ENCODE measurements around the gene SIGMAR1.

SIGMAR1 gene

GRCh38 chr9:34651321-34651720 is 13.7 kb upstream of the SIGMAR1 start:
- Histone ChIP-seq H3K9me2 (replicated peaks; ENCODE audit: low read depth, low read length) (no peaks in the 10 kb centered on the region), H3F3A (ENCODE audit: low read depth) (no peaks in the 10 kb centered on the region), H3K4me2 (ENCODE audit: low read depth, low read length, poor library complexity, severe bottlenecking) (no peak overlapping the region), H3K79me2 (ENCODE audit: insufficient read depth, low read length) (peaks cover 24% of the 10 kb centered on the region), H2AFZ (ENCODE audit: low read length) (no peak overlapping the region), H4K20me1 (ENCODE audit: insufficient read depth, low read length, poor library complexity, severe bottlenecking) (peaks cover 16% of the 10 kb centered on the region), H3K36me3 (ENCODE audit: insufficient read depth, low read length) (peaks cover 10% of the 10 kb centered on the region; the same call in 1 of the 2 replicates), H3K9me3 (ENCODE audit: insufficient read depth, low read depth, low read length) (no peaks in the 10 kb centered on the region), H3K9ac (ENCODE audit: low read depth, low read length, poor library complexity, severe bottlenecking) (no peak overlapping the region), H3K4me1 (ENCODE audit: insufficient read depth, low read length, poor library complexity, severe bottlenecking) (peaks cover 18% of the 10 kb centered on the region), H3K4me3 (ENCODE audit: low read length, poor library complexity, severe bottlenecking) (no peak overlapping the region), H3K27me3 (ENCODE audit: insufficient read depth, low read length, poor library complexity, severe bottlenecking) (no peaks in the 10 kb centered on the region)
- TF ChIP-seq CTCF (conservative IDR thresholded peaks at IDR 0.05; ENCODE audit: low read length) (no peak), EZH2phosphoT487 (IDR thresholded peaks at IDR 0.05; ENCODE audit: borderline replicate concordance) (no peak)

GRCh38 chr9:34650816-34651215 is 13.2 kb upstream of the SIGMAR1 start:
- Histone ChIP-seq H4K20me1 (ENCODE audit: insufficient read depth, low read length, poor library complexity, severe bottlenecking) (peaks cover 16% of the 10 kb centered on the region), H3K9ac (ENCODE audit: low read depth, low read length, poor library complexity, severe bottlenecking) (no peak overlapping the region), H3K36me3 (ENCODE audit: insufficient read depth, low read length) (peaks cover 10% of the 10 kb centered on the region; the same call in 1 of the 2 replicates), H3F3A (ENCODE audit: low read depth) (no peaks in the 10 kb centered on the region), H3K9me2 (replicated peaks; ENCODE audit: low read depth, low read length) (no peaks in the 10 kb centered on the region), H3K79me2 (ENCODE audit: insufficient read depth, low read length) (peaks cover 24% of the 10 kb centered on the region), H2AFZ (ENCODE audit: low read length) (no peak overlapping the region), H3K9me3 (ENCODE audit: insufficient read depth, low read depth, low read length) (no peaks in the 10 kb centered on the region), H3K27me3 (ENCODE audit: insufficient read depth, low read length, poor library complexity, severe bottlenecking) (no peaks in the 10 kb centered on the region), H3K4me2 (ENCODE audit: low read depth, low read length, poor library complexity, severe bottlenecking) (no peak overlapping the region), H3K4me3 (ENCODE audit: low read length, poor library complexity, severe bottlenecking) (no peak overlapping the region), H3K4me1 (ENCODE audit: insufficient read depth, low read length, poor library complexity, severe bottlenecking) (peaks cover 23% of the 10 kb centered on the region)
- TF ChIP-seq EZH2phosphoT487 (IDR thresholded peaks at IDR 0.05; ENCODE audit: borderline replicate concordance) (no peak), CTCF (conservative IDR thresholded peaks at IDR 0.05; ENCODE audit: low read length) (no peak)

GRCh38 chr9:34648673-34649072 is 11.1 kb upstream of the SIGMAR1 start:
- no peak overlapping the region for H2AFZ ChIP-seq (ENCODE audit: low read length)
- H3K9me2 ChIP-seq (replicated peaks; ENCODE audit: low read depth, low read length) = no peaks in the 10 kb centered on the region
- no peaks in the 10 kb centered on the region for H3F3A ChIP-seq (ENCODE audit: low read depth)
- H3K9me3 ChIP-seq (ENCODE audit: insufficient read depth, low read depth, low read length) = no peaks in the 10 kb centered on the region
- H3K4me3 ChIP-seq (ENCODE audit: low read length, poor library complexity, severe bottlenecking) = peak overlapping the region; percentile 85
- peak overlapping the region; percentile 85 for H3K4me2 ChIP-seq (ENCODE audit: low read depth, low read length, poor library complexity, severe bottlenecking)
- H3K36me3 ChIP-seq (ENCODE audit: insufficient read depth, low read length) = peaks cover 10% of the 10 kb centered on the region; the same call in 1 of the 2 replicates
- H3K79me2 ChIP-seq (ENCODE audit: insufficient read depth, low read length) = peaks cover 24% of the 10 kb centered on the region
- H3K4me1 ChIP-seq (ENCODE audit: insufficient read depth, low read length, poor library complexity, severe bottlenecking) = peaks cover 23% of the 10 kb centered on the region
- no peak for TF ChIP-seq EZH2phosphoT487 (IDR thresholded peaks at IDR 0.05; ENCODE audit: borderline replicate concordance)
- TF ChIP-seq CTCF (conservative IDR thresholded peaks at IDR 0.05; ENCODE audit: low read length) = no peak
- no peaks in the 10 kb centered on the region for H3K27me3 ChIP-seq (ENCODE audit: insufficient read depth, low read length, poor library complexity, severe bottlenecking)
- H4K20me1 ChIP-seq (ENCODE audit: insufficient read depth, low read length, poor library complexity, severe bottlenecking) = peaks cover 16% of the 10 kb centered on the region
- peak overlapping the region; percentile 81 for H3K9ac ChIP-seq (ENCODE audit: low read depth, low read length, poor library complexity, severe bottlenecking)

Data from Loucy (cell line).